HG02798 (cell line): ENCODE results near the gene TRIM14.

ENCODE experiments used
- ATAC-seq: cut with Tn5 transposase; IDR thresholded peaks from one replicate; pipeline ENCODE4 v1.9.1; 2021; ENCODE audit warnings: mild to moderate bottlenecking; ENCODE audit not compliant: unreplicated experiment, poor library complexity

Gene TRIM14

DNA sequence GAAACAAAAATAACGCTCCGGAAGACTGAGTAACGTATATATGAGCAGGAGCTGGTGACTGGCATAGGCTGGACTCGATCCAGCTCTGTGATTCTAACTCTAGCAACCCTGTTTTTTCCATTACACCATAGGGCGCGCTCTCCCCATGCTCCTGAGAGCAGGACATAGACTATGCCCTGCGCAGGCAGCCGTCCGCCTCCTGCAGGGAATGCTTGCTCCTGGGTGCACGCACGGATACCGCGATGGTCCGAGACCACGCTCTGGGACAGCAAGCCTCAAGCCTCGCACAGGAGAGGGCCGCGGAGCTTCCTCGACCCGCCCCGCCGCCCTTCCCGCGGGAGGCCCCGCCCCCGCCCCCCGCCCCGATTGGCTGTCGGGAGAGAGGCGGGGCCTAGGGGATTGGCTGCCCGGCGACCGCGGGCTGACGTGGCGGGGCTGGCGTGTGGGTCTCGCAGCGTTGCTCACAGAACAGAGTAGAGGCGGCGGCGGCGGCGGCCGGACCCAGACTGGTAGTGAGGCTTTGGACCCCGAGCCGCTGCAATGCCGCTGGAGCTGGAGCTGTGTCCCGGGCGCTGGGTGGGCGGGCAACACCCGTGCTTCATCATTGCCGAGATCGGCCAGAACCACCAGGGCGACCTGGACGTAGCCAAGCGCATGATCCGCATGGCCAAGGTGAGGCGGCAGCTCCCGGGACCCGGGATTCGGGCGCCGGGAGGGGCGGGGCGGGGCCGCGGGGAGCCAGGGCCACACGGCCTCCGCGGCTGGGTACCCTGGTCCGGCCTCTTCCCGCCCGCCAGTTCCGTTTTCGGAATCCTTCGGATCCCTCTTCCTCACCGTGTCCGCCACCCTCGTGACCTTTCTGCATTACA, 62.5 kb downstream of the TRIM14 start, which contains the start of gene NANS:
Gene NANS, plus strand, starts transcription at position 464 of the 869 bp plus-strand sequence. Its CDS starts 77 bp downstream, at position 541.
- peak; percentile 97 for ATAC-seq

DNA sequence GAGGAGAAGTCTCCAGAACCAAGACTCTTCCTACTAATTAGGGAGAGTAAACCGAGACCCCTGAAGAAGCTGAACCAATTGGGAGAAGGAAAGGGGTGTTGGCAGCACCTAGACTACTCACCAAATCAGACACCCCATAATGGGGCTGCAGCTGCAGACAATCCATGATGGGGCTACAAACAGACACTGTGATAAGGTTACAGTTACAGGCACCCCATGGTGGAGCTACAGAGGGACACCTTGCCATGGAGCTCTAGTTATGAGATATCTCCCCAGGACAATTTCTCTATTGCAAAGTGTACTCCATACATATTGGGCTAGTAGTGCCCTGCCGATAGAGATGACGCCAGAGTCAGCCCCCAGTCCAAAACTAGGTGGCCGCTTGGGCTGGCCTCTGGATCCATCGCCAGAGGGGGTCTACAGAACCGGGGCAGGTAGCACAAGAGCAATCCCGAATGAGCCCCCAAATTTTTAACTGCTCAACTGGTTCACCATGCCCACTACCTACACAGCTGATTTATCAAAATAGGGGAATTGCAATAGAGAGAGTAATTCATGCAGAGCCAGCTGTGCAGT, 64.6 kb downstream of the TRIM14 start:
- ATAC-seq = no peak

DNA sequence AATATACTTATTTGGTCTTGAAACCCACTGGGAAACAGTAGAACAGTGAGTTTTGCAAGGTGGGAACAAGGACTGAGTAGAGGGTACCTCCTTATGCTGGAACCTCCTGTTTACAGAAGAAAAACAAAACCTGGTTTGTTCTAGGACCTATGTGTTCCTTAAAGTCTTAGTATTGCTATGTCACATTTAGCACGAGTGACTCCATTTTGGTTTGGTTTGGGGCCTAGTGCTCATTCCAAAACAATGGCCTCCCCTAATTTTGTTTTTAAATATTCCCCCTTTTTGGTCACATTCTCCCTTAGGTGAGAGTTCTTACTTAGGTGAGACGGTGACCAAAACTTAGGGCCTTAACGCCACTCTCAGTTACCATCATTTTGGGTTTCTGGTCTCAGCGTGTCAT, 68.7 kb downstream of the TRIM14 start:
- ATAC-seq = no peak

DNA sequence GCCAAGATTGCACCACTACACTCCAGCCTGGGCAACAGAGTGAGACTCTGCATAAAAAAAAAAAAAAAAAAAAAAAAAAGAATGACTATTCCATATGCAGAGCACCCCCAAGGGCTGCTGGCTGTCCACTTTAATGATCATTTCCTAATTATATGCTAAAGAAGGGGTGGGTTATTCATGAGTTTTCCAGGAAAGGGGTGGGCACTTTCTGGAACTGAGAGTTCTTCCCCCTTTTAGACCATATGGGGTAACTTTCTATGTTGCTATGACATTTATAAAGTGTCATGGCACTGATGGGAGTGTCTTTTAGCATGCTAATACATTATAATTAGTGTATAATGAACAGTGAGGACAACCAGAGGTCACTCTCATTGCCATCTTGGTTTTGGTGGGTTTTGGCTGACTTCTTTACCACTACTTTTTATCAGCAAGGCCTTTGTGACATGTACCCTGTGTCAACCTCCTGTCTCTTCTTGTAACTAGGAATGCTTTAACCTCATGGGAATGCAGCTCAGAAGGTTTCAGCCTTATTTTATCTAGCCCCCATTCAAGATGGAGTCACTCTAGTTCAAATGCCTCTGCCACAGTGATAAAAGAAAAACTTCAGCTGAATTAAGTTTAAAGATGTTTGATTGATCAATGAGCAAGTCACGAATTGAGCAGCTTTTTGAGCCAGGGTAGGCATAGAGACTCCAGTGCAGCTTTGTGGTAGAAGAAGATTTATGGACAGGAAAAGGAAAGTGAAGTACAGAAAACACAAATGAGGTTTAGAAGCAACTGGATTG, 69.5 kb downstream of the TRIM14 start:
- no peak for ATAC-seq

DNA sequence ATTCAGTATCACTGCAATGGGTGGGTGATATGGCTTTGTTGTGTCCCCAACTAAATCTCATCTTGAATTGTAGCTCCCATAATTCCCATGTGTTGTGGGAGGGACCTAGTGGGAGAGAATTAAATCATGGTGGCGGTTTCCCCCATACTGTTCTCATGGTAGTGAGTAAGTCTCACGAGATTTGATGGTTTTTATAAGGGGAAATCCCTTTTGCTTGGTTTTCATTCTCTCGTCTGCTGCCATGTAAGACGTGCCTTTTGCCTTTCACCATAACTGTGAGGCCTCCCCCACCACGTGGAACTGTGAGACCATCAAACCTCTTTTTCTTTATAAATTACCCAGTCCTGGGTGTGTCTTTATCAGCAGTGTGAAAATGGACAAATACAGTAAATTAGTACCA, 72.0 kb downstream of the TRIM14 start:
- ATAC-seq = no peak

DNA sequence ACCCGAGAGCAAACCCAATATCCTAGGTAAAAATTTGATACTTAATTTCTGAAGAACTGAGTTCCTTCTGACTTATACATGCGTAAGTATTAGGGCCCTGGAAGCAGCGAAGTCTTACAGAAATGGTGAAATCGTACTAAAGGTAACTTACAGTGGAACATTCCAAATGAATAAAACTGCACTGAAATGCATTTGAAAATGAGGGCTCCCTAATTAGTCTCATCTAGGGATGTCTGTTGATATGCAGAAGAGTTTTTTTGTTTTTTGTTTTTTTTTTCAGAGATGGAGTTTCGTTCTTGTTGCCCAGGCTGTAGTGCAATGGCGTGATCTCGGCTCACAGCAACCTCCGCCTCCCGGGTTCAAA, 72.9 kb downstream of the TRIM14 start:
- no peak for ATAC-seq

DNA sequence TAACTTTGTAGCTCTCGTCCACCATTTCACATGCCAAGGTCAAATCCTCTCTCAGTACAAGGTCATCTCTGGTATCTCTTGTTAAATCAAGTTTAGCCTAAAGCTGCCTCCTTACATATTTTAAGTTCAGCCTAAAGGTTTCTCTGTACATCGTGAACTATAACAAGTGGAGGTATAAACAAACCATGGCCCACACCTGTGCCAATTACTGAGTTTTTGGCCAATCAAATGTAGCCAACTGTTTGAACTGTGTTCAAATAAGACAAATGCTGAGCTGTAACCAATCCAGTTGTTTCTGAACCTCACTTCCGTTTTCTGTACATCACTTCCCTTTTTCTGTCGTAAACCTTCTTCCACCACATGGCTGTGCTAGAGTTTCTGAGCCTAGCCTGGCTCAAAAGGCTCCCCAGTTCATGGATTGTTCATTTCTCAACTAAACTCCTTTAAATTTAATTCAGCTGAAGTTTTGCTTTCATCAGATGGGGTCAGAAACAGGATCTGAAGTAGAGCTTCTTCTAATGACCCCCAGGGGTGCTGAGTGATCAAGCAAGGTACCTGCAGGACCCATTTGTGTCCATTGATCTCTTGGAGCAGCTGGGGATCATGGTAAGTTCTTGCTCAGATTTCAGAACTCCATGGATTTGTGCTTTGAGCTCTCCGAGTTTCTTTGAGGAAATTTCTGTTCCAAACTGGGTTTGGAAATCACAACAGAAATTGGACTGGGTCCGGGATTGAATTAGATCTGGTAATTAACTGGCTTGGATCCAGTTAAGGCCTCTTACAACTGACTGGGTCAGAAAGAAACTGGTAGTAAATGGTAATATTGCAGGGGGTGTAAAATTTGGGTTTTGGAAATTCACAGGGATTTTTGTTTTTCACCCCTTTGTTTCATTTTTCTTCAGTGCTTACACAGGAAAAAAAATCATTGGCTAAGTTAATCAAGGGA, 73.5 kb downstream of the TRIM14 start:
- peak; percentile 89 for ATAC-seq

DNA sequence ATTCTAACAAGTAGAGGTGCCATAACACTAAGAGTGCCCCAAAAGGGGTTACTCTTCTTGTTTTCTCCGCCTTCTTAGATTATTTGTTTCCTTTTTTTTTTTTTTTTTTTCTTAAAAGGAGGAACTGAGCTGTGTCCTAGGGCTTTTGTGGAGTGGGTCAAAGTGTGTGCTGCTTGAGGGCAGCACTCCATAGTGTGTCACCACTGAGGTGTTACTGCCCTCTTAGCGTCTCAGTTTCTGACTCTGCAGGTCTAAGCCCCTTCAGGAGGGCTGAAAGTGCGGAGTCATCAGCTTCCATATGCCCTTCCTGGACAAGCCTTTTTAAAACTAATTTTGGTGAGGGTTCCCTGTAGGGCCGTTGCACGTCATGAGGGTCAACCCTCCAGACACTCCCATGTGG, 75.1 kb downstream of the TRIM14 start:
- no peak for ATAC-seq

DNA sequence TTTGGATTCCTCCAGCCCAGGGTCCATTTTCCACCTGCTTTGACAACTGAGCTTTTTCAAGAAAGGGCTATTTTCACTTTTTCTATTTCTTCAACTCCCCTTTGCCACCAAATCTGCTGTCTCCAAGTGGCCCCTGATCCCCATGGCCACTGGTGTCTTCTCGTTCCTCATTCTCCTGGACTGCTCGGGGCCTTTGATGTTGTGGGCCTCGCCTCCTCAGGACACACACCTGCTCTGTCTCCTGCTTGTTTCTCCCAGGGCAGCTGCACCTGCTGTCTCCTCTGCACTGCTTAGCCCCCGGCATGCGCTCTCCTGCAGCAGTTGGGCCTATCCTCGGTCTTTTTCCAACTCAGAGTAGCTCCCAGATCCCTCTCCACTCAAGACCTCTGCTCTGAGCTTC, 78.8 kb downstream of the TRIM14 start:
- no peak for ATAC-seq

DNA sequence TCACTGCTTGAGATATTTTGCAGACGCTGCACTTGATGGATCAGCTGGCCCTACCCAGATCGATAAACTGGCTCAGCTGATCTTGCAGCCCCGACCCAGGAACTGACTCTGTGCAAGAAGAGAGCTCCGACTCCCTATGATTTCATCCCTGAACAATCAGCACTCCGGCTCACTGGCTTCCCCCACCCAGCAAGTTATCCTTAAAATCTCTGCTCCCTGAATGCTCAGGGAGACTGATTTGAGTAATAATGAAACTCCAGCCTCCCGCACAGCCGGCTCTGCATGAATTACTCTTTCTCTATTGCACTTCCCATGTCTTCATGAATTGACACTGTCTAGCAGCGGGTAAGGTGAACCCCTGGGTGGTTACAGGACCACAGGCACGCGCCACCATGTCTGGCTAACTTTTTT, 79.4 kb downstream of the TRIM14 start:
- no peak for ATAC-seq

DNA sequence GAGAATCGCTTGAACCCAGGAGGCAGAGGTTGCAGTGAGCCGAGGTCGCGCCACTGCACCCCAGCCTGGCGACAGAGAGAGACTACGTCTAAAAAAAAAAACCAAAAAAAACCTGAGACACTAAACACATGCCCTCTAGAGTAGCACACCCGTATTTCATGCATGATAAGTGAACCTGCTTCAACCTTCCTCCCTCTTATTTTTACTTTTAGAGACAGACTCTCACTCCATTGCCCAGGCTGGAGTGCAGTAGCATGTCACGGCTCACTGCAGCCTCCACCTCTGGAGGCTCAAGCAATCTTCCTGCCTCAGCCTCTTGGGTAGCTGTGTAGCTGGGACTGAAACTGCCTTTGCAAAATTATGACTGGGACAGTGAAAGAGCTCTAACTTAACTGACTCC, 80.1 kb downstream of the TRIM14 start:
- ATAC-seq = peak; percentile 30

DNA sequence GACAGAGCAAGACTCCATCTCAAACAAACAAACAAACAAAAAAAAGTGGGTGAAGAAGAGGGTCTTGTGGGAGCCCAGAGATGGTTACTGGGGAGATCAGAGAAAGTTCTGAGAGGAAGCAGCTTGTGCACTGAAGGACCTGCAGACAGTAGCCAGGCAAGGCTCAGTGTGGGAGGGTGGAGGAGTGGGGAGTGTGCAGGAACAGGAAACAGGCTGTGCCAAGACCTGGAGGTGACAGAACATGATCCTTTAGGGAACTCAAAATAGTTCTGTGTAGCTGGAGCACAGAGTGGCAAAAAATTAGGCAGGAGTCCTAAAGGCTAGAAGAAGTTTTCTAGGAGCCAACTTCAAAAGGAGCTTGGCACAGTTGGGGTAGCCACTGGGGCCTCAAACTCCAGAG, 81.7 kb downstream of the TRIM14 start:
- no peak for ATAC-seq

DNA sequence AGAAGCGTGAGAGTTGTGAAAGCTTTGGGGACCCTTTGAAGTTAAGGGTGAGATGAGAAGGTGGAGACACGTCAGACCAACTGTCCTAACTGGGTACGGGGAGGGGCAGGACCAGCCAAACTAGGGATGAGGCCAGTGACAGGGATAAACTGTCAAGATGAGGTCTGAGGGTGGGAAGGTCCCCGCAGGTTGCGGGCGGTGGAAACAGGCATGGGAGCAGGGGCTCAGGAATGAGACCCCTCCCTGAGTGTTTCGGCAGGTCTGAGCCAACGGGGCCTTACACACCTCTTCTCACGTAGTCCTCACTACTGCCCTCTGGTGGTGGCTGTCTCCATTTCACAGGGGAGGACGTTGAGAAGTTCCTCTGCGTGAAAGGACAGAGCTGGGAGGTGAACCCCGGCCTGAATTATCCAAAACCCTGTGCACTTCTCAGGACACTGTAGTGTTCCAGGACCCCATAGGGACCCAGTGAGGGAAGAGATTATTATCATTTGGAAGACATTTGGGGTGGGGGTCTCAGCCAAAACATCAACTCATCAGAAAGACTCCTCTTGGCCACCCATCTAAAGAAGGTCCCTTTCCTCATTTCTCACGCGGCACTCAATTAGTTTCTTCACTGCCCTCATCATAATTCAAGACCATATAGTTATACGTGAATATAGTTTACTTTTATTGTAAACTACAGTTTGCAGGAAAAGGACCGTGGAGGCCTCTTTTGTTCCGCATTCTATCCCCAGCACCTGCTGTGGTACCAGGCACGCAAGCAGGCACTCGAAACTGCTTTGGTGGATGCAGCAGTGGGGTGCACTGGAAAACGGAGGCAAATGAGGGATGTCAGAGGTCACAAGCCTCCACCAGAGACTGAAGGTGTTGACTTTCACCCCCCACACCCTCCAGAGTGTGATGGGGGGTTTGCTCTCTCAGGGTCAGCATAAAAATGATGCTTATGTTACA, 84.2 kb downstream of the TRIM14 start:
- peak; percentile 71 for ATAC-seq

DNA sequence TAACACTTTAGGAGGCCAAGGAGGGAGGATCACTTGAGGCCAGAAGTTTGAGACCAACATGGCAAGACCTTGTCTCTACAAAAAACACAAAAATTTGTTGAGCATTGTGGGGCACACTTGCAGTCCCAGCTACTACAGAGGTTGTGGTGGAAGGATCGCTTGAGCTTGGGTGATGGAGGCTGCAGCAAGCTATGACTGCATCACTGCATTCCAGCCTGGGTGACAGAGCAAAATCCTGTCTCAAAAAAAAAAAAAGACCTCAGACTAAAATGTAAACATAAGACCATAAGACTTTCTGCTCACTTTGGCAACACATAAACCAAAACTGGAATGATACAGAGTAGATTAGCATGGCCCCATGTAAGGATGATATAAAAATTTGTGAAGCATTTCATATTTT, 87.1 kb downstream of the TRIM14 start:
- no peak for ATAC-seq

DNA sequence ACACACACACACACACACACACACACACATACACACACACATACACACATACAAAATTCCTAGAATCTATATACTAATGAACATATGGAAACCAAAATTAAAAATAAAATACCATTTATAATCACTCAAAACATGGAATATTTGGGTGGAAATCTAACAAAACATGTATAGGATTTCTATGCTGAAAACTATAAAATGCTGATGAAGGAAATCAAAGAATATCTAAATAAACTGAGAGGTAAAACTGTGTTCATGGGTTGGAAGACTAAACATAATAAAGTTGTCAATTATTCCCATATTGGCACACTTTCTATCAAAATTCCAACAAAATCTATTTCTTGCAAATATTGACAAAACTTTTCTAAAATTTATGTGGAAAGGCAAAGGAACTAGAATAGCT, 87.9 kb downstream of the TRIM14 start:
- ATAC-seq = no peak

DNA sequence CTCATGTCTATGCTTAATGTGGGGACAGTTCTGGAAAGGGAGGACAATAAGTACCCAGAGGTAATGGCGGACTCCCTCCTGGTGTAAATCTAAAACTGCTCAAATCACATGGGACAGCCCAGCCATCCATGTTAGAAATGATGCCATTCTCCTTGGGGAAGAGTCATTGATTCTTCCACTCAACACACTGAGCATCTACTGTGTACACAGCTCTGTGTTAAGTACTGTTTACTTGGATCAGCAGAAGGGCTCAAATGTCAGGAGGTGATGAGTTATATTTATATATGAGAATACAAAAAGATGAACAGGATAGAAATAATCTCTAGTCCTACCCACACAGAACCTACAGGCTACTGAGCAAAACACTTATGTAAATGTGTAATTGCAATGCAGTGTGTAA, 94.3 kb downstream of the TRIM14 start:
- ATAC-seq = no peak

DNA sequence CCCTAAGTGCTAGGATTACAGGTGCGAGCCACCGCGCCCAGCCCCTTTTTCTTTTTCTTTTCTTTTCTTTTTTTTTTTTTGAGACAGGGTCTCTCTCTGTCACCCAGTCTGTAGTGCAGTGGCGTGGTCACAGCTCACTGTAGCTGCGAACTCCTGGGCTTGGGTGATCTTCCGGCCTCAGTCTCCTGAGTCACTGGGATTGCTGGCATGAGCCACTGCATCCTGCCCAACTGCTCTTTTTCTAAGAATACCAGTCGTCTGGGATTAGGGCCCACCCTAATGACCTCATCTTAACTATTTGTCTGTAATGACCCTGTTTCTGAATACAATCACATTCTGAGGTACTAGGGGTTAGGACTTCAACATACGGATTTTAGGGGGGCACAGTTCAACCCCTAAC, 96.6 kb downstream of the TRIM14 start:
- no peak for ATAC-seq

DNA sequence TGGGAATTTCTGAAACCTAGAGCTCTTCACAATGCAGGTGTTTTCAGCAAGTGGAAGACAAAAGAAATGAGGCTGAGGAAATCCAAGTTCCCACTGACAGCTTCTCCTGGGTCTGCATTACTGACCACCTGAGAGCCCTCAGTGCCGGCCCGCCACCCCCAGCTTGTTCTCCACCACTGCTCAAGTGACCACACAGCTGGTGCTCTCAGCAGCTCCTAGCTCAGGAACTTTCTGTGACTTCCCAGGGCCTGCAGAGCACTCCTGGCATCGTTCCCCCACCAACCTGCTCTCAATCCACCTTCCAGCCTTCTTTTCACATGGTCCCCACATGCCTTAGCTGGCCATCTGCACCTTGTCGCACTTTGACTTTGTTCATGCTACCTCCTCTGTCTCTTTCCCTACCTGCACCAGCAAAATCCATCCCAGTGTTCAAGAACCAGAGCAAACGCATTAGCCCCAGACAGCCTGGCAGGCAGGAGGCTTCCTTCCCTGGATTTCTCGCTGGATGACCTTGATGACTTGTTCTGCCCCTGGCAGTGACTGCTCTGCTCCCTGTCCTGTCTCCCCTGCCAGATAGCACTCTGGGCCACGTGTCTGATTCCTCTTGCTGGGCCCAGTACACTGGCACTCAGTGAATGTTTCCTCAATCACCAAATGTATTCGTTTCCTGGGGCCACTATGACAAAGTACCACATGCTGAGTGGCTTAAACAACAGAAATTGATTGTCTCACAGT, 97.5 kb downstream of the TRIM14 start:
- no peak for ATAC-seq
